22Rv1 (cell line): ENCODE measurements around the gene BTBD1.
"Not testable (repeated sequence)": the region's sequence is repeated elsewhere in the genome, so short reads cannot be mapped to it uniquely, and the experiment has no call there.

Experiments
- H3K27ac ChIP-seq: fragments of 450-650 bp; 2 replicates; pipeline ENCODE4 v1.5.1; 2017
- ZFX ChIP-seq: fragments of 450-650 bp; IDR thresholded peaks from 2 replicates; pipeline ENCODE4 v1.6.1; 2017; ENCODE audit warnings: antibody characterized with exemption, borderline replicate concordance
- TF ChIP-seq, protein P1 (sequence below): fragments of 450-650 bp; IDR thresholded peaks from 2 replicates; pipeline ENCODE4 v1.5.1; 2017; ENCODE audit warnings: mild to moderate bottlenecking

BTBD1 gene

DNA sequence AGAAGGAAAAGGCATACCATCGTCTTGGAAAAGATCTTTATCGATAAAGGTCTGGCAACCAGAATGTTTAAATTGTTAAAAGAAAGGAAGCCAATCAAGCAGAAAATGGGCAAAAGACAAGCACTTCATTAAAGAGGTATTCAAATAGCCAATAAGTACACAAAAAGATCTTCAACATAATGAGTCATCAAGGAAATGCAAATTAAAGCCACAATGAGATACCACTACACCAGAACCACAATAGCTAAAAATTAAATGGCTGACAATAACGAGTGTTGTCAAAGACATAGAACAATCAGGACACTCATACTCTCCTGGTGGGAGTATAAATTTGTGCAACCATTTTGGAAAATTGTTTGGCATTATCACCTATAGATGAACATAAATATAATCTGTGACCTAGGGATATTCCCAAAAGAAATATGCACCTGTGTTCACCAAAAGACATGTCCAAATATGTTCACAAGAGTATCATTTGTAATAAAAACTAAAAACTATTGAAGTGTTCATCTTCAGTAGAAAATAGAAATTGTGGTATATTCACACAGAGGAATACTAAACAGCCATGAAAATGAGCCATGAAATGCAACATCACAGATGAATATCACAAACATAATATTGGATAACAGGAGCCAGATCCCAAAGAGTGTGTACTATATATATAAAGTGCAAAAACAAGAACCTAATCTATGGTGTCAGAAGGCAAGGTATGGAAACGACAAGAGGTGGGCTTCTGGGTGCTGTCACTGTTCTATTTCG is 14.4 kb upstream of the BTBD1 start:
- TF ChIP-seq ZFX, result no peak
- TF ChIP-seq, protein P1, sequence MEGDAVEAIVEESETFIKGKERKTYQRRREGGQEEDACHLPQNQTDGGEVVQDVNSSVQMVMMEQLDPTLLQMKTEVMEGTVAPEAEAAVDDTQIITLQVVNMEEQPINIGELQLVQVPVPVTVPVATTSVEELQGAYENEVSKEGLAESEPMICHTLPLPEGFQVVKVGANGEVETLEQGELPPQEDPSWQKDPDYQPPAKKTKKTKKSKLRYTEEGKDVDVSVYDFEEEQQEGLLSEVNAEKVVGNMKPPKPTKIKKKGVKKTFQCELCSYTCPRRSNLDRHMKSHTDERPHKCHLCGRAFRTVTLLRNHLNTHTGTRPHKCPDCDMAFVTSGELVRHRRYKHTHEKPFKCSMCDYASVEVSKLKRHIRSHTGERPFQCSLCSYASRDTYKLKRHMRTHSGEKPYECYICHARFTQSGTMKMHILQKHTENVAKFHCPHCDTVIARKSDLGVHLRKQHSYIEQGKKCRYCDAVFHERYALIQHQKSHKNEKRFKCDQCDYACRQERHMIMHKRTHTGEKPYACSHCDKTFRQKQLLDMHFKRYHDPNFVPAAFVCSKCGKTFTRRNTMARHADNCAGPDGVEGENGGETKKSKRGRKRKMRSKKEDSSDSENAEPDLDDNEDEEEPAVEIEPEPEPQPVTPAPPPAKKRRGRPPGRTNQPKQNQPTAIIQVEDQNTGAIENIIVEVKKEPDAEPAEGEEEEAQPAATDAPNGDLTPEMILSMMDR, result no peak
- H3K27ac ChIP-seq, result no peak overlapping the region

DNA sequence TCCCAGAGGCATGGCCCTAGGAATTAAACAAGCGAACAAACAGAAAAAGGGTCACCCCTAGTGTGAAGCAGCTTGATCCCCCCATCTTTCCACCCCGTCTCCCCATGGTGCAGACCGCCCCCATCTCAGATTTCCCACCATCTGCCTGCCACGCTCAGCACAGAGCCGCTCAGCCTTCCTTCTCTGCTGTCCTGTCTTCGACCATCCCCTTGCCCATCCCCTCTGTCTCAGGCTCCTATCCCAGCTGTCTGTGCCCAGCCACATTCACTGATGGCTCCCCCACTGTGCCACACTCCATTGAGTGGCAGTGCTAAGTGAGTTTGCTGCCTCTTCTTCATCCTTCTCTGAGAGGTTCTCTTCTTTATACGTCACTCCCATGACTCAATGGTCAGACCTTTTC is 11.7 kb upstream of the BTBD1 start:
- no peak for TF ChIP-seq ZFX
- TF ChIP-seq, protein P1, result no peak
- no peak overlapping the region for H3K27ac ChIP-seq

DNA sequence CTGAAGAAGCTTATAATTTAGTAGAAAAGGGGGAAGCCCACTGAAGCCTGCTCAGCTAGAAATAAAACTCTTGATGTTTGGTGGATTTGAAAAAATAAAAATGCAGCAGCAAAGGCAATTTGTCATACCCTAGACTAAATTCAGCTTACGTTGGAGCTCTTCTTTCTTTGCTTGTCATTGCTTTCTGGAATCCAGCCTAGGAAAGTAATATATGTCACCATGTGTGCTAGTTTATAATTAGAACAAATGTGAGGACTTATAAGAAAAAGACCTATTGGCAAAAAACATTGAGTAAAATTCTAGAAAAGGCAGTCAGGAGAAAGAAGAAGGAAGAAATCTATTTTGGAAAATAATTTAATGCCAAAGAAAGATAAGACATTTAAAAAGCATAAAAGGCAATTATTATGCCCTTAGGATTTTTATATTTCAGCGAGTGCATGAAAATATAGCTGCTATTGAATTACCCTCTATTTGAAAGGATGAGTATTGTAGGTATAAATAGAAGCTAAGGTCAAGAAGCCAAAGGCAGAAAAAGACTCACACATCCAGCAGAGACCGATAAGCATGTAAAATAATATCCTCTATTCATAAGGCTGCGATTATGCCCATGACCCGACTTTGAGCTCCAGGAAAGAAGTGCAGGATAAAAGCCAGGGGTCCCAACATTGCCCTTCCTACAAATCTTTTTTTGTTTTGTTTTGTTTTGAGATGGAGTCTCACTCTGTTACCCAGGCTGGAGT is 10.6 kb upstream of the BTBD1 start:
- TF ChIP-seq ZFX, result no peak
- TF ChIP-seq, protein P1, result no peak
- H3K27ac ChIP-seq, result no peak overlapping the region

- not testable (repeated sequence) for H3K27ac ChIP-seq
Observed at GRCh38 chr15:83069211-83069642, 2.2 kb upstream of the BTBD1 start.

GRCh38 chr15:83068054-83068453 is 1.0 kb upstream of the BTBD1 start:
- TF ChIP-seq ZFX, result no peak
- TF ChIP-seq, protein P1, result no peak
- peak overlapping the region; percentile 89 for H3K27ac ChIP-seq

- H3K27ac ChIP-seq, result peak overlapping the region; percentile 89
- TF ChIP-seq, protein P1, result no peak
- TF ChIP-seq ZFX, result no peak
Observed at GRCh38 chr15:83067638-83067962, 548 bp upstream of the BTBD1 start.

DNA sequence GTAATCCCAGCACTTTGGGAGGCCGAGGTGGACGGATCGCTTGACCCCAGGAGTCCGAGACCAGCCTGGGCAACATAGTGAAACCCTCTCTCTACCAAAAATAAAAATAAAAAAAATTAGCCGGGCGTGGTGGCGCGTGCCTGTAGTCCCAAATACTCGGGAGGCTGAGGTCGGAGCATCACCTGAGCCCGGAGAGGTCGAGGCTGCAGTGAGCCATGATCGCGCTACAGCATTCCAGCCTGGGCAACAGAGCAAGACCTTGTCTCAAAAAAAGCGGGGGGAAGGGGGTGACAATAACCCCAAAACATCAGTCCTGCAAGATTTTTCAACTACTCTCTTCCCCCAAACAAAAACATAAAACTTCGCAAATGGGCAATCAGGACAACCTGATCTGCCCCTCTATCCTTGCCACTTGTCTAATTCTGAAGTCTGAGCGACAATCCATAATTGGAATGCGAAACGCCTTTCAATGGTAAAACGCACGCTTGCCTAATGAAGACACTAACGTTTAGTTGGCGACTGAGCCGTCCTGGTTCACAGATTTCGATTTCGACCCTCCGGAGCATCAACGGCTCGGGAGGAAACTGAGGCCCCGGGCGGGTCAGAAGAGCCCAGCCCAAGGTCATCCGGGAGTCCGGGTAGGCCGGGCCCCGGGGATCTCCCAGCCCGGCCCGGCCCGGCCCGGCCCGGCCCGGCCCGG is 868 bp downstream of the BTBD1 start:
- TF ChIP-seq, protein P1, result no peak
- TF ChIP-seq ZFX, result no peak
- H3K27ac ChIP-seq, result peak overlapping the region; percentile 89
